D721Med (cell line): ENCODE data around the gene SYT3.

Source experiments
- DNase-seq: peaks from one replicate; pipeline ENCODE4 v3.0.0; 2011; ENCODE audit warnings: low spot score; ENCODE audit not compliant: insufficient read length
- FAIRE-seq: peaks from 2 replicates; lab custom pipeline; 2011; peaks lifted over from hg19 to GRCh38; lab: Jason Lieb, UNC
- TF ChIP-seq, protein P1 (sequence below): IDR thresholded peaks from 2 replicates; pipeline ENCODE4 v1.5.1; 2012; ENCODE audit warnings: mild to moderate bottlenecking, control low read depth; ENCODE audit not compliant: insufficient read depth; ENCODE audit errors: missing control alignments

The SYT3 gene

DNA sequence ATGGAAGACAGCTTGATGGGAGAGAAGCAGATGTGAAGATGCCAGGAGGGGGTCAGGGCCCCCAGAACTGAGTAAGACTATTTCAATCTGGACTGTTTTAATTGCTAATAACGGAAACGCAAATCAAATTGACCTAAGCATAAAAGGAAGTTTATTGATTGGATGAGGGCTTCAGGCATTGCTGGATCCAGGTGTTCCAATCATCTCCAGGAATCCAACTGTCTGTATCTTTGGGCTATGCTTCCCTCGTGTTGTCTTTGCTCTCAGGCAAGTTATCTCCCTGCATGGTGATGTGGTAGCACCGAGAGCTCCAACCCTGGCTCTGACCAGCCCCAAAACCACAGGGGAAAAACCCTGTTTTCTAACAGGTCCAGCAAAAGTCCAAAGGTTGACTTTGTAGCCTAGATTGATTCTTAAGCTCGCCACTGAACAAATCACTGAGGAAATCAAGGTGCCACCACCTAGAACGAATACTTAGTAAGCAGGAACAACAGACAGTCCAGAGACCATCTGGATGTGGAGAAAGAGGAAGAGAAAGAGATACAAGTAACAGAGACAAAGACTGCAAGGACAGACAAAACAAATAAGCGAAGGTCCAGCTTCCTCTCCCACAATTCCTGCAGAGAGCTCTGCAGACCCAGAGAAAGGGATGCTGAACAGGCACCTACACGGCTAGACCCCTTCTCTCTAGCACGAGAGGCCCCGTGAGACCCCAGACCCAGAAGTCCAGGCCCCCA lies 8.4 kb upstream of the SYT3 start:
- DNase-seq (no peak), FAIRE-seq (no peak)
- TF ChIP-seq, protein P1, sequence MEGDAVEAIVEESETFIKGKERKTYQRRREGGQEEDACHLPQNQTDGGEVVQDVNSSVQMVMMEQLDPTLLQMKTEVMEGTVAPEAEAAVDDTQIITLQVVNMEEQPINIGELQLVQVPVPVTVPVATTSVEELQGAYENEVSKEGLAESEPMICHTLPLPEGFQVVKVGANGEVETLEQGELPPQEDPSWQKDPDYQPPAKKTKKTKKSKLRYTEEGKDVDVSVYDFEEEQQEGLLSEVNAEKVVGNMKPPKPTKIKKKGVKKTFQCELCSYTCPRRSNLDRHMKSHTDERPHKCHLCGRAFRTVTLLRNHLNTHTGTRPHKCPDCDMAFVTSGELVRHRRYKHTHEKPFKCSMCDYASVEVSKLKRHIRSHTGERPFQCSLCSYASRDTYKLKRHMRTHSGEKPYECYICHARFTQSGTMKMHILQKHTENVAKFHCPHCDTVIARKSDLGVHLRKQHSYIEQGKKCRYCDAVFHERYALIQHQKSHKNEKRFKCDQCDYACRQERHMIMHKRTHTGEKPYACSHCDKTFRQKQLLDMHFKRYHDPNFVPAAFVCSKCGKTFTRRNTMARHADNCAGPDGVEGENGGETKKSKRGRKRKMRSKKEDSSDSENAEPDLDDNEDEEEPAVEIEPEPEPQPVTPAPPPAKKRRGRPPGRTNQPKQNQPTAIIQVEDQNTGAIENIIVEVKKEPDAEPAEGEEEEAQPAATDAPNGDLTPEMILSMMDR, result no peak

DNA sequence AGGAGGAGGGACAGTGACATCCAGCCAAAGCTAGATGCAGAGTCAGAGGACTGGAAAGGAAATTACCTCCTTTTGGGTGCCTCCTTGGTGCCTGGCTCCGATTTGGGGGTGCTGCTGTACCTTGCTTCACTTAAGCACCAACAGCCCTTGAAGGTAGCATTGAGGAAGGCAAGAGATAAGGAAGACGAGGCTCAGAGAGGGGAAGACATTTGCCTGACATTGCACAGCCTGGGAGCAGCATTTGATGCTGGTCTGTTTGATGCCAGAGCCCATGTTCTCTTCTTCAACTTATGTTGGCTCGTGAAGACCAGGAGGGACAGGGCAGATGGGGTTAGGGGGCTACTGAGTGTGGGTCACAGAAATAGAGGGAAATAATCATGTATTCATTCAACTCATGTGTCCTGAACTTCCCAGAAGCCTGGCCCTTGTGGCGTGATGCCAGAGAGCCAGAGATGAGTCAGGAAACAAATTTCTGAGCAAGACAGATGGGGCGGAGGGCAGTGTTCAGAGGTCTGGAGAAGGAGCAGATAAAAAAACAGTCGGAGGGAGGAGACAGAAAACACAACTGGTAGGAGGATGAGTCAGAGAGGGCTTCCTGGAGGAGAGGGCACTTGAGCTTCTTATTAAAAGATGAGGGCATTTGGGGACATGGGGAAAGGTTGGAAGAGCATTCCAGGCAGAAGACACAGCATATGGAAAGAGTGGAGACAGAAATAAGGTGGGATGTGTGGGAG lies 6.6 kb upstream of the SYT3 start:
- FAIRE-seq (no peak), DNase-seq (no peak)
- TF ChIP-seq, protein P1, result no peak

DNA sequence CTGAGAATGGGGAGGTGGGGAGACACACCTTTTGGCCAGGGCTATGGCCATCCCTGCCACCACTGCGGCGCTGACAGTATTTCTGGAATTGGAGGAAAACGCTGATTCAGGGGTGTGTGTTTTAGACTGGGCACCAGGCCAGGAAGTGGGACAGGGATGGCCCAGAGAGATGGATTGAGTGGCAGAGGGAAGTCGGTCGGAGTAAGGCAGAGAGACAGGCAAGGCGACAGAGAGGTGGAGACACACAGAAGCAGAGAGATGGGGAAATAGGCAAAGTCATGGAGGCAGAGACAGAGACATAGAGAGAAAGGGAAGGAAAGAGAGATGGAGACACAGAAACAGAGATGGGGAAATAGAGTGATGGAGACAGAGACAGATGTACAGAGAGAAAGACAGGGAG lies 5.4 kb upstream of the SYT3 start:
- DNase-seq (no peak), FAIRE-seq (no peak)
- TF ChIP-seq, protein P1, result no peak

DNA sequence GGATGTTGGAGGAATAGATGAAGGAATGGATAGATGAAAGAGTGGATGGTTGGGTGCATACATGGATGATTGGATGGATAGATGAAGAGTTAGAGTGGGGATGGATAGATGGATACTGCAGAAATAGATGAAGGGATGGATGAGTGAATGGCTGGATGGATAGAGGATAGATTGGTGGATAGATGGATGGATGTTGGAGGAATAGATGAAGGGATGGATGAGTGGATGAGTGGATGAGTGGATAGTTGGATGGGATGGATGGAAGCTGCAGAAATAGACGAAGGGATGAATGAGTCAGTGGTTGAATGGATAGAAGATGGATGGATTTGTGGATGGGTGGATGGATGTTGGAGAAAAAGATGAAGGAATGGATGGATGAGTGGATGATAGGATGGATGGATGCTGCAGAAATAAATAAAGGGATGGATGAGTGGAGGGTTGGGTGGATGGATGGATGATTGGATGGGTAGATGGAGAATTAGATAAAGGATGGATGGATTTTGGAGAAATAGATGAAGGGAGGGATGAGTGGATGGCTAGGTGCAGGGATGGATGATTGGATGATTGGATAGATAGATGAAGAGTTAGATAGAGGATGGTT lies 4.7 kb upstream of the SYT3 start:
- no peak for FAIRE-seq
- no peak for DNase-seq
- TF ChIP-seq, protein P1, result no peak

DNA sequence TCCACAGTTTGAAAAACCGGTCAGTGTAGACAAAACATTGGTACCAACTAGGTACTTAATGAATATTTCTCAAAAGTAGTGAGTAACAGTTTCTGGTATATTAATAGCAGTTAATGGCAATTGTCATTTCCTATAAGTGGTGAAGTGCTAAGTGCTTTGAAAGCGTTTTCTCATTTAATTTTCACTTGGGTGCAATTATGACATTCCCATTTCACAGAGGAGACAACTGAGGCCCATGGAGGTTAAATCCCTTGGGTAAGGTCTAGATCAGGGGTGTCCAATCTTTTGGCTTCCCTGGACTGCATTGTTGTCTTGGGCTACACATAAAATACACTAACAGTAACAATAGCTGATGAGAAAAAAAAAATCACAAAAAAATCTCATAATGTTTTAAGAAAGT lies 687 bp upstream of the SYT3 start:
- TF ChIP-seq, protein P1, result no peak
- FAIRE-seq (no peak), DNase-seq (no peak)

DNA sequence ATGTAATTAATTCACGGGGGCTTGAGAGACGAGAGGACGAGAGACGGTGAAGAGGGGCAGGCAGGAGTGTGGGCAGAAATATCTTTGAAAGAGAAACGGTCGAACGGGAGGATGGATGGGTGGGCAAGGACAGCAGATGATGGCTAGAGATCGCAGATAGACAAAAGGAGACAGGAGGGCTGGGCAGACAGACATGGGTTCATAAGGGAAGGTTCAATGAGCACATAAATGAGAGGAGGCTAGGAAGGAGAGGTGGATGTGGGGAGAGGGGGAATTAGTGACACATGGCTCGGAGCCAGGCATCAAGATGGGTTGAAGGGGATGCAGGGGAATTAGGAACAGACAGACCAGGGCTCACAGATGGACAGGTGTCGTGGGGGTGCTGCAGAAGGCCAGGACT lies 1.1 kb downstream of the SYT3 start:
- TF ChIP-seq, protein P1, result no peak
- no peak for FAIRE-seq
- DNase-seq, result no peak
